Activated CD8-positive, alpha-beta T cell treated with anti-CD3 and anti-CD28 coated beads for 36 hours (primary cell): ENCODE data around the gene RCOR3. TPM values are rescaled to one million over a fixed set of nuclear protein-coding genes. Genes with fewer than 3 reads are reported as not detected.
"Not testable (repeated sequence)": the region's sequence is repeated elsewhere in the genome, so short reads cannot be mapped to it uniquely, and the experiment has no call there.

Source experiments
- ATAC-seq: fragments of 200-7000 bp; cut with Tn5 transposase; one replicate; pipeline ENCODE4 v1.10.0; 2021; ENCODE audit warnings: mild to moderate bottlenecking, moderate library complexity
- CTCF ChIA-PET: fragments of 350-600 bp; sonication (Branson Sonifier 250); formaldehyde crosslinking; loops from one replicate; lab custom pipeline; 2021; ENCODE audit warnings: antibody characterized with exemption; lab: Charles Lee
- POLR2A ChIA-PET: fragments of 350-600 bp; sonication (Branson Sonifier 250); formaldehyde crosslinking; loops from one replicate; lab custom pipeline; 2021; ENCODE audit warnings: antibody characterized with exemption; lab: Charles Lee
- DNase-seq: peaks from one replicate; pipeline ENCODE4 v3.0.0-alpha.2; 2020
- H3K27ac Mint-ChIP-seq: one replicate; pipeline ENCODE4 v1.8.0; 2021; ENCODE audit warnings: mild to moderate bottlenecking, mixed read lengths
- H3K27me3 Mint-ChIP-seq: one replicate; pipeline ENCODE4 v1.8.0; 2021; ENCODE audit warnings: mixed read lengths
- H3K36me3 Mint-ChIP-seq: one replicate; pipeline ENCODE4 v1.8.0; 2021; ENCODE audit warnings: low read depth, mixed read lengths
- H3K4me1 Mint-ChIP-seq: one replicate; pipeline ENCODE4 v1.8.0; 2021; ENCODE audit warnings: low read depth, mixed read lengths
- H3K4me3 Mint-ChIP-seq: one replicate; pipeline ENCODE4 v1.8.0; 2021; ENCODE audit warnings: mild to moderate bottlenecking, moderate library complexity, mixed read lengths
- H3K9me3 Mint-ChIP-seq: one replicate; pipeline ENCODE4 v1.8.0; 2021; ENCODE audit warnings: mixed read lengths
- intact Hi-C: fragments of 100-400 bp; cut with micrococcal nuclease; formaldehyde crosslinking; loops from one replicate; pipeline ENCODE4 v1.10.0; 2022
- total RNA-seq, 2 experiments: library from RNA; stranded (reverse); gene quantifications; one replicate each; pipeline ENCODE4 v1.2.3, GENCODE V29; 2021
- TF ChIP-seq, protein P1 (sequence below): fragments of 200-600 bp; IDR thresholded peaks from one replicate; pipeline ENCODE4 v1.8.0; 2022; ENCODE audit warnings: antibody characterized with exemption, mild to moderate bottlenecking

The RCOR3 gene
- total RNA-seq, 2 experiments from 2014 or later = 25.7 to 30.7 TPM

DNA sequence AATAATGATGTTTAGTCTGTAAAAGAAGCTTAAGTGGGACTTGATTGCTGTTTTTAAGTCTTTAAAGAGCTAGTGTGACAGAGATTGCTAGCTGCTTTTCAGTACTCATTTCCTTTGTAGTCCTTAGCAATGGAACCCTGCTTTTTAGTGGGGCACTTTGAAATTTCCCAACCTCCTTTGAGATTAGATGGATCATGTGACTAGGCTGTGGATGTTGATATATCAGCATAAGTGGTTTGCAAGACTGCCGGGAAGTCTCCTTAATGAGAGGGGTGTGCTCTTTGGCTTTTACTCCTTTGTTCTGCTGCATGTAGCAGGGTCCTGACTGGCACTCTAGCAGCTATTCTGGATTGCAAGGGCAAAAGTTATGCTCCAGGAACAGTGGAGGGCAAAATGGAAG lies 11.2 kb upstream of the RCOR3 start:
- TF ChIP-seq, protein P1, sequence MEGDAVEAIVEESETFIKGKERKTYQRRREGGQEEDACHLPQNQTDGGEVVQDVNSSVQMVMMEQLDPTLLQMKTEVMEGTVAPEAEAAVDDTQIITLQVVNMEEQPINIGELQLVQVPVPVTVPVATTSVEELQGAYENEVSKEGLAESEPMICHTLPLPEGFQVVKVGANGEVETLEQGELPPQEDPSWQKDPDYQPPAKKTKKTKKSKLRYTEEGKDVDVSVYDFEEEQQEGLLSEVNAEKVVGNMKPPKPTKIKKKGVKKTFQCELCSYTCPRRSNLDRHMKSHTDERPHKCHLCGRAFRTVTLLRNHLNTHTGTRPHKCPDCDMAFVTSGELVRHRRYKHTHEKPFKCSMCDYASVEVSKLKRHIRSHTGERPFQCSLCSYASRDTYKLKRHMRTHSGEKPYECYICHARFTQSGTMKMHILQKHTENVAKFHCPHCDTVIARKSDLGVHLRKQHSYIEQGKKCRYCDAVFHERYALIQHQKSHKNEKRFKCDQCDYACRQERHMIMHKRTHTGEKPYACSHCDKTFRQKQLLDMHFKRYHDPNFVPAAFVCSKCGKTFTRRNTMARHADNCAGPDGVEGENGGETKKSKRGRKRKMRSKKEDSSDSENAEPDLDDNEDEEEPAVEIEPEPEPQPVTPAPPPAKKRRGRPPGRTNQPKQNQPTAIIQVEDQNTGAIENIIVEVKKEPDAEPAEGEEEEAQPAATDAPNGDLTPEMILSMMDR = no peak
- CTCF ChIA-PET = no interaction called here
- POLR2A ChIA-PET = interaction anchor here (0.6 to 1.7 kb wide), 2 partner anchors 11 to 57 kb away, joined by 4 to 6 read pairs; partner anchors contain the start of gene RCOR3

DNA sequence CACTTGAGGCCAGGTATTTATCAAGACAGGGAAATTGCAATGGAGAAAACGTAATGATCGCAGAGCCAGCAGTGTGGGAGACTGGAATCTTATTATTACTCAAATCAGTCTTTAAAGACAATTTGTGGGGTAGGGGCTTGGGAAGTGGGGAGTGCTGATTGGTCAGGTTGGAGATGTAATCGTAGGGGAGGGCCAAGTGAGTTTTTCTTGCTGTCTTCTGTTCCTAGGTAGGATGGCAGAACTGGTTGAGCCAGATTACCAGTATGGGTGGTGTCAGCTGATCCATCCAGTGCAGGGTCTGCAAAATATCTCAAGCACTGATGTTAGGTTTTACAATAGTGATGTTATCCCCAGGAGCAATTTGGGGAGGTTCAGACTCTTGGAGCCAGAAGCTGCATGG lies 9.6 kb upstream of the RCOR3 start:
- not testable (repeated sequence) for ATAC-seq
- CTCF ChIA-PET = interaction anchor here (2.4 kb wide), 1 partner anchor 74 kb away, joined by 8 read pairs; no protein-coding TSS in a partner anchor

More for the DNA sequence above, 11.2 kb upstream of the RCOR3 start:
- Mint-ChIP-seq H3K36me3 (no peaks in the 10 kb centered on the region), H3K4me1 (peaks cover 9% of the 10 kb centered on the region), H3K4me3 (no peak overlapping the region), H3K9me3 (no peaks in the 10 kb centered on the region), H3K27me3 (no peaks in the 10 kb centered on the region), H3K27ac (peak overlapping the region; percentile 39)
- no peak for ATAC-seq
- DNase-seq = no peak
- intact Hi-C loops = no loop called here

DNA sequence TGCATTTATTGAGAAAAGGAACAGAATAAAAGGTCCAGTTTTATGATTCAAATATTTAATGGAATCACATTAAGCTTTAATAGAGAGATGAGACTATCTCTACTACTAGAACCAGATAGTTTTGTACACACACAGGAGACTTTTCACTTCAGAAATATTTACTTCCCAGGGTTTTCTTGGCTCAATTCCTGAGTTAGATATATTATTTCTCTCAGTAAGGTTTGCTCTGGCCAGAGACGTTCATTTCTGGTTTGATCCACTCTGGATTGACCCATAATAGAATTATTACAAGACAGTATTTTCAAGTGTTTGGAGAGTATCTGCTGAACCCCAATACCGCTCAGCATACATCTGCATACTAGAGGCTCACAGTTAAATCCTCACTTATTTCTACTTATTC lies 1.3 kb upstream of the RCOR3 start:
- Mint-ChIP-seq H3K9me3 (no peaks in the 10 kb centered on the region), H3K27me3 (no peaks in the 10 kb centered on the region), H3K4me1 (peaks cover 17% of the 10 kb centered on the region), H3K4me3 (peak overlapping the region; percentile 86), H3K36me3 (peaks cover 12% of the 10 kb centered on the region), H3K27ac (peak overlapping the region; percentile 95)
- intact Hi-C loops = no loop called here
- ChIA-PET CTCF (interaction anchor here (0.6 to 1.7 kb wide), 5 partner anchors 14 to 309 kb away, joined by 3 to 12 read pairs (median 3); no protein-coding TSS in a partner anchor), POLR2A (interaction anchor here (0.9 to 1.5 kb wide), 11 partner anchors 8 to 257 kb away, joined by 3 to 7 read pairs (median 4); partner anchors contain the start of gene TRAF5)
- DNase-seq (no peak), ATAC-seq (no peak)
- TF ChIP-seq, protein P1 = no peak

More for the DNA sequence above, 9.6 kb upstream of the RCOR3 start:
- H3K9me3 Mint-ChIP-seq, H3K27ac Mint-ChIP-seq, H3K4me3 Mint-ChIP-seq, intact Hi-C loops, DNase-seq, H3K27me3 Mint-ChIP-seq, H3K36me3 Mint-ChIP-seq, H3K4me1 Mint-ChIP-seq: not testable (repeated sequence)
- POLR2A ChIA-PET = interaction anchor here (0.8 to 1.4 kb wide), 2 partner anchors 9 to 11 kb away, joined by 3 to 4 read pairs; no protein-coding TSS in a partner anchor

DNA sequence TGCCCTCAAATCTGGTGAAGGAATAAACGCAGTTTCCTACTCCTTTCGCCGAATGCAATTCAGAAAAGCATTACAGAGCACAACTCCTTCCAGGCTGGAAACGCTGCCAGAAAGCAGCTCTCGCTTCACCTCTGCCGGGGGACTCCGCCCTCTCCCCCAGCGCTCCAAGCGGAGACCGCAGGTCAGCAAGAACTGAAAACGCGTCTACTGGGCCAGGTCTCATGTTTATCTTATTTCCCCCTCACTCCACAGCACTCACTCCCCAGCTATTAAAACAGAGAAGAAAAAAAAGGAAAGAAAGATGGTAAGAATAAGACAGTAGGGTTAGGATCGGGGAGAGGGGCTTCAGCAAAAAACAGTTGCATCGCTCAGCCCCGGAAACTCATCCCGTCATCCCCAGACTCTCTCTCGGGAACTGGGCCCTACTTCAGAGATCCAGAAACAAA lies 833 bp upstream of the RCOR3 start:
- H3K36me3 Mint-ChIP-seq = peaks cover 15% of the 10 kb centered on the region
- CTCF ChIA-PET = interaction anchor here (0.6 to 1.7 kb wide), 6 partner anchors 15 to 309 kb away, joined by 3 to 12 read pairs (median 3); no protein-coding TSS in a partner anchor
- H3K9me3 Mint-ChIP-seq = no peaks in the 10 kb centered on the region
- peaks cover 17% of the 10 kb centered on the region for H3K4me1 Mint-ChIP-seq
- intact Hi-C loops = no loop called here
- H3K27me3 Mint-ChIP-seq = no peaks in the 10 kb centered on the region
- DNase-seq (peak; percentile 76), ATAC-seq (peak; percentile 18)
- H3K27ac Mint-ChIP-seq = peak overlapping the region; percentile 95
- TF ChIP-seq, protein P1 = no peak
- POLR2A ChIA-PET = interaction anchor here (0.9 to 1.5 kb wide), 12 partner anchors 9 to 256 kb away, joined by 3 to 7 read pairs (median 4); partner anchors contain the start of gene TRAF5
- H3K4me3 Mint-ChIP-seq = peak overlapping the region; percentile 86

DNA sequence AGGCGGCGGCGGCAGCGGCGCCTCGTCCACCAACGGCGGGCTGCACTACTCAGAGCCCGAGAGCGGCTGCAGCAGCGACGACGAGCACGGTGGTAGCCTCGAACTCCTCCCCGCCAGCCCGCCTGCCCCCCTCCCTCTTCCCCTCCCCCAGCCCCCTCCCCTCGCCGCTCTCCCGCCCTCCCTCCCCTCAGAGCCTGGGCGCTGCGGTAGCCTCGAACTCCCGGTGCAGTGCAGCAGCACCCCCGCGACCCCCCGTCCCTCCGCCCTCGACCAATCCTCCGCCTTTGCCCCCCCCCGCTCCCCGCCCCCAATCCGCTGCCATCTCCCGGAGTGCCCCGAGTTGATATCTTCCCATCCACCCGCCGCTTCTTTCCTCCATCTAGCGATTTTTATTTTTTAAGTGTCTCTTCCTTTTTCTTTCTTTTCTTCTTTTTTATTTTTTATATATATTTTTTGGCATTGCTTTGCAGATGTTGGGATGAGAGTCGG lies 516 bp downstream of the RCOR3 start:
- peak overlapping the region; percentile 92 for H3K27ac Mint-ChIP-seq
- ATAC-seq (peak; percentile 28), DNase-seq (peak; percentile 70)
- peaks cover 21% of the 10 kb centered on the region for H3K4me1 Mint-ChIP-seq
- ChIA-PET POLR2A (interaction anchor here (0.6 to 1.0 kb wide), 6 partner anchors 11 to 123 kb away, joined by 3 to 4 read pairs (median 3); no protein-coding TSS in a partner anchor), CTCF (interaction anchor here (1.3 to 2.1 kb wide), 3 partner anchors 64 to 255 kb away, joined by 3 to 8 read pairs (median 5); partner anchors contain the start of gene KCNH1)
- intact Hi-C loops = no loop called here
- TF ChIP-seq, protein P1 = no peak
- H3K9me3 Mint-ChIP-seq = no peaks in the 10 kb centered on the region
- H3K4me3 Mint-ChIP-seq = peak overlapping the region; percentile 82
- no peaks in the 10 kb centered on the region for H3K27me3 Mint-ChIP-seq
- peaks cover 22% of the 10 kb centered on the region for H3K36me3 Mint-ChIP-seq
